Choroid plexus epithelial cell (primary cell): ENCODE results near the gene APBB2.

Source experiments
- DNase-seq: peaks from one replicate; pipeline ENCODE4 v3.0.0-alpha.2; 2010; ENCODE audit warnings: low read depth
- H3K4me3 ChIP-seq: 2 replicates; pipeline ENCODE4 v1.5.1; 2011; ENCODE audit warnings: low read depth, mild to moderate bottlenecking, control low read depth, low read length, moderate library complexity
- CTCF ChIP-seq: conservative IDR thresholded peaks from 2 replicates; pipeline ENCODE4 v1.5.1; 2011; ENCODE audit warnings: low read depth, mild to moderate bottlenecking, control low read depth, inconsistent platforms, low read length, moderate library complexity

APBB2 gene

GRCh38 chr4:40960941-40961340, 253.4 kb downstream of the APBB2 start:
- no peak overlapping the region for H3K4me3 ChIP-seq
- no peak for DNase-seq
- no peak for TF ChIP-seq CTCF

GRCh38 chr4:40957281-40957680, 257.1 kb downstream of the APBB2 start:
- TF ChIP-seq CTCF, result no peak
- H3K4me3 ChIP-seq, result no peak overlapping the region
- no peak for DNase-seq

- DNase-seq, result no peak
- no peak for TF ChIP-seq CTCF
- no peak overlapping the region for H3K4me3 ChIP-seq
These were observed 257.6 kb downstream of the APBB2 start for GRCh38 chr4:40956721-40957255.

GRCh38 chr4:40954088-40954668, 260.2 kb downstream of the APBB2 start:
- no peak for TF ChIP-seq CTCF

GRCh38 chr4:40953283-40954087, 260.9 kb downstream of the APBB2 start:
- no peak overlapping the region for H3K4me3 ChIP-seq
- TF ChIP-seq CTCF, result no peak
- peak; percentile 42 for DNase-seq

More at GRCh38 chr4:40954088-40954668, 260.2 kb downstream of the APBB2 start:
- no peak for DNase-seq
- H3K4me3 ChIP-seq, result no peak overlapping the region

GRCh38 chr4:40952672-40953071, 261.7 kb downstream of the APBB2 start:
- H3K4me3 ChIP-seq, result no peak overlapping the region
- DNase-seq, result no peak
- TF ChIP-seq CTCF, result no peak
